ENCODE data around the gene PRKCA.

Gene PRKCA

DNA sequence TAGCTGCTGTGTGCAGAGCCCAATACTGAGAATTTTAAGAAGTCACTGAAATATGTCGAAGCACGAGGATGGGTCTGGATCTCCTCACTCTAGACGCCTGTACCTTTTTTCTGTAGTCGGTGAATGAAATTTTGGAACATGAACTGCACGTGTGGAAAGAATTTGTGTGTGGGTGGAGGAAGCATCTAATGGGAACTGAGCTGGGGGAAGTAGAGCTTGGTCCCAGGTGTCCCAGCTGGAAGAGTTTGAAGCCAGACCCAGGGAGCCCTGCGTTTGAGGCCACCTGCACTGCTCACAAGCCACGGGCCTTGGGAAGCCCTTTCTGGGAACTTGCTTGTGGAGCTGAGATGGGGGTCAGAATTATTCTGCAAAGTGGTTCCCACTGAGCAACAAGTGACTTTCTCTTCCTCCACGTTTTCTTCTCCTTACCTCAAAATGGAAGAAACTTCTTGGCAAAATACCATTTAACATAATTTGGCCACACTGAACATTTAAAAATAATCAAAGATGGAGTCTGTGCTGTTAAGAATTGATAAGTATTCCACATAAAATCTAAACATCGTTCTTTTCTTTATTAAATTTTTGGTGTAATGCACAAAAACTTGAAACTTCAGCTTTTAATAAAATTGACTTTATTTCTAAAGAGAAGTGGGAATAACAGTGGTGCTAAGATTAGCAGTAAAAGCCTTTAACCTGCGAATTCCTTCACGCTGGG is 163.8 kb downstream of the PRKCA start:
- TF ChIP-seq GATA2 (IDR thresholded peaks at IDR 0.05; ENCODE audit: low read depth, low read length) (no peak), GATA3 (IDR thresholded peaks at IDR 0.05; ENCODE audit: low read depth, low read length) (no peak)

DNA sequence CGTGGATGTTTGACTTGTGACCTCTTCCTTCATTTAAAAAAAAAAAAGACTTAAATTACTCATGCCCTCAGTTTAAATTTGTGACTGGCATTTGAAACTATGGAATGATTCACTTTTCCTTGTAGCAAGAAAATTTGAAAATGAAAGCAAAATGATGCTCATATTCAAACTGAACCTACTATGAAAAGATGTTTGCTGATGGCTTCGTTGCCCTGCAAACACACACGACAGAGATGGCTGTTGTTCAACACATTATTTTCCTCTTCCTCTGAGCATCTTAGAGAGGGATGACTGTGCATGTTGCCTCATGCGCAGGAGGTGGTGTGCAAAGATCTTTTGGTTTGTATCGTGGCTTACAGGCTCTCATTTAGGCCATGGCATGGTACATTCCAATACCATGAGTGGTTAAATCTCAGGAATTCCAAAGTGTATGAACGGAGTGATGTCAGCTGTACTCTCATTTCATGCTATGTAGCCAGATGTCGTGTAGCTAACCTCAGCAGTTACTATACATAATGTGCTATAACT is 164.5 kb downstream of the PRKCA start:
- TF ChIP-seq GATA3 (IDR thresholded peaks at IDR 0.05; ENCODE audit: low read depth, low read length) (no peak), GATA2 (IDR thresholded peaks at IDR 0.05; ENCODE audit: low read depth, low read length) (no peak)

DNA sequence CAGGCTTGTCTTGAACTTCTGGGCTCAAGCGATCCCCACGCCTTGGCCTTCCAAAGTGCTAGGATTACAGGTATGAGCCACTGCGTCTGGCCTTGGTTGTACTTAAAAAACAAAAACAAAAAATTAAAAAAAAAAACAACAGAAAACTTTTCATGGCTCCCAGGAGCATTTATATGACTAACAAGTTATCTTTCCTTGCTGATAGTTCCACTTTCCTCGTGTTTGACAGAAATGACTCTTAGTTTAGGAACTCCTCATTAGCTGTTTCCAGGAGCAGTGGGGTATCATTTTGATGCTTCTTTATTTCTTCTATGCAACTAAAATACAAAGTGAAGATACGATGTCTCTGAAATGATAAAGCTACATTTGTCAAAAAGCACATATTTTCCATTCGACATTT is 165.4 kb downstream of the PRKCA start:
- TF ChIP-seq GATA2 (IDR thresholded peaks at IDR 0.05; ENCODE audit: low read depth, low read length) = no peak
- TF ChIP-seq GATA3 (IDR thresholded peaks at IDR 0.05; ENCODE audit: low read depth, low read length) = no peak

DNA sequence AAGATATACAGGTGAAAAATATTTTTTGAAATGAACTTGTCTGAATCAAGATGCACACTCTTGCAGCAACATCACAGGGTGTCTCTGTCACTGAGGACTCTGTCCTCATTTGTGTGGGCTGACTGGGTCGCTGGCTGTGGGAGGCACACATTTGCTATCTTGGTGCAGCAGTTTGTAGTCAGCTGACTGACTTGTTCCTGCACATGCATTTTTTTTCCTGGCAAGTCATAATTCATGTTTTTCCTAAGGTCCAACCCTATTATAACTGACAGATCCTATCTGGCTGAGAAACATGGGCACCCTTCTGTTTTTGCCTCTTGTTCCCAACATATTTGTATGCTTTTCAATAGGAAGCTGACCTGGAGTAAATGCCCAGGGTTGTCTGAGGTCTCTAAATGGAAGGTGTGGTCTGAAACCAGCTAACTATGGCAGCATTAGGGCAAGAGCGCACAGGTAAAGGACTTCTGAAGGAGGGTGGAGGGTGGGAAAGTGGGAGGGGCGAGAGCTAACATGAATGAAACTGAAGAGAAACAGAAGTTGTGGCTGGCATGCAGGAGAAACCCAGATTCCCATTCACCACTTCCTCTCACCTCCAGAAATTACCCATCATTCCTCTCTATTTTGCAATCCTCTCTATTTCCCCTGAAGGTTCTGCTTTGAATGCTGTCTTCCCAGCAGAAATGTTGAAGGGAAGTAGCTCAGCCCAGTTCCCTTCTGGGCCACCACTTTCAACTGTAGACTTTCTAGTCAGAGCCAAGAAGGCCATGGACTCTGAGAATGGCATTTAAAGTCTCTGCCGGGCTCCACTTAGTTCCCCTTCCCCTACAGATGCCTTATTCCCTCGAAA is 166.1 kb downstream of the PRKCA start:
- TF ChIP-seq GATA3 (IDR thresholded peaks at IDR 0.05; ENCODE audit: low read depth, low read length) (no peak), GATA2 (IDR thresholded peaks at IDR 0.05; ENCODE audit: low read depth, low read length) (no peak)

DNA sequence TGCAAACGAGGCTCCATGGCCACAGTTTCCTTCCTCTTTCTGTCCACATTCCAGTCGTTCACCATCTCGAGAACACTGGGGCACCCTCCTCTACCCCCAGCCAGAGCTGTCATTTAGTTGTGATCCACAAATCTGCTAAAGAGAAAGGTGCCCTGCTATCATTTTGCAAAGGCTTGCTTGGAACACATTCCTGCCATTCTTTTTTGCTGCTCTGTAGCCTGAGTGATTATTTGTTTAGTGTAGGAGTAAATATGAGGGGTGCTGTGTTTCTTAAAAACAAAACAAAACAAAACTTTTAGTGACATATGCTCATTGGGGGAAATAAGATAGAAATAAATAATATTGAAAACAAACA is 166.7 kb downstream of the PRKCA start:
- no peak for TF ChIP-seq GATA3 (IDR thresholded peaks at IDR 0.05; ENCODE audit: low read depth, low read length)
- TF ChIP-seq GATA2 (IDR thresholded peaks at IDR 0.05; ENCODE audit: low read depth, low read length) = no peak

DNA sequence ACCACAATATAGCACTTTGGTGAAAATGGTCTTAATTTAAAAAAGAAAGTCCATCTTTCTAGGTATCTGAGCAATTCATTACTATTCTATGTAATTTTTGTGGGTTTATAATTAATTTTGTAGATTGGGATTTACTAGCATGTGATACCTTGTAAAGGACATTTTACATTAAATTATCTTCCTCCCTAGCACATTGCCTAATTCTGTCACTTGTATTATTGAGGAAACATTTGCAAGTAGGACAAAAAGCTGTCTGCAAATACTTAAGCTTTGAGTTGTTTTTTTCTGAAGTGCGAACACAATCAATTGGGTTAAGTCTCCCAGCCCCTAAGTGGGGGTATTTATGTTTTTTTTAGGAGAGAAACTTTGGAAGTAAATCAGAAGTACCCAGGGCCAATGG is 167.0 kb downstream of the PRKCA start:
- TF ChIP-seq GATA3 (IDR thresholded peaks at IDR 0.05; ENCODE audit: low read depth, low read length) (no peak), GATA2 (IDR thresholded peaks at IDR 0.05; ENCODE audit: low read depth, low read length) (no peak)

DNA sequence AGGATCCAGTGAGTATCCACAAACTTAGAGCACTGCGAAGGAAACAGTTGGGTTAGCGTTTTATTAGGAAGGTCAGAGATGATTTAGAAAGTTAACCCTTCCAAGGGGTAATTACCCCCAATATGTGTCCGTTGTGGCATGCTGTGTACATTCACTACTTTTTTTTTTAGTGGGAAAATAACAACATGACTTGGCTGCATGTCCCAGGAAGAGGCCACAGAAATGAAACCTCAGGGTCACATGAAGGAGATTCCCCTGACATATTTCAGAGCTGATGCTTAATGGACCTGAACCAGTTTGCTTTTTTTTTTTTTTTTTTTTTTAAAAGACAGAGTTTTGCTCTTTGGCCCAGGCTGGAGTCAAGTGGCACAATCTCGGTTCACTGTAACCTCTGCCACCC is 167.5 kb downstream of the PRKCA start:
- TF ChIP-seq GATA3 (IDR thresholded peaks at IDR 0.05; ENCODE audit: low read depth, low read length) (no peak), GATA2 (IDR thresholded peaks at IDR 0.05; ENCODE audit: low read depth, low read length) (no peak)

DNA sequence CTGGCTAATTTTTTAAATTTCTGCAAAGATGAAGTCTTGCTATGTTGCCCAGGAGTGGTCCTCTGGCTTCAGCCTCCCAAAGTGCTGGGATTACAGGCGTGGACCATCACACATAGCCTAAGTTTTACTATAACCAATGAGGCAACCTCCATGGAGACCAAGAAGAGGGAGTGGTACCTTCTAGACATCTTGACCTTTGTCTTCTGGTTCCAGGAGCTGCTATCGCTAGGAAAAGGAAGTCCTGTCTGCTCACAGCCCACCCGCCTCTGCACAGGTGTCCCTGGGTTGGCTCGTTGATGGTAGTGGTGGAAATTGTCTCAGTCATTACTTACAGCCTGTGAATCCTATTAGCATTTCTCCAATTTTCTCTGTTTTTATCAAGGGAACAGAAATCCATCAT is 169.7 kb downstream of the PRKCA start:
- TF ChIP-seq GATA2 (IDR thresholded peaks at IDR 0.05; ENCODE audit: low read depth, low read length) (no peak), GATA3 (IDR thresholded peaks at IDR 0.05; ENCODE audit: low read depth, low read length) (no peak)

DNA sequence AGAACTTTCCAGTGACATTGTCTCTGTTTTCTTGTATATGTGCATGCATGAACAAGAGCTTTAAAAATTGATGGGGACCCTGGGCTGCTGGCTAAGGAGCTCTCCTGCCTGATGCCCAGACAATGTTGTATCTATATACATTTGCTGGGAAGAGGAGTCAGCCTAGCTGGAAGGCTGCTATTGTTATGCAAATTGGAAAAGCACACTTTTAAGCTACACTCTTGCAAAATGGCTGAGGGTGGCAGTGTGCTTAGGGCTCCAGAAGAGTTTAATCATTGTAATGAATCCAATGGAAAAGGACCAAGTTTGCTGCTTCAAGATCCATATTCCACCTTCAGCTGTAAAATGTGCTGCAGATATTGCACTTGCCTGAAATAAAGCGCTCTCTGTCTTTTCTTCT is 171.8 kb downstream of the PRKCA start:
- no peak for TF ChIP-seq GATA3 (IDR thresholded peaks at IDR 0.05; ENCODE audit: low read depth, low read length)
- TF ChIP-seq GATA2 (IDR thresholded peaks at IDR 0.05; ENCODE audit: low read depth, low read length) = no peak

DNA sequence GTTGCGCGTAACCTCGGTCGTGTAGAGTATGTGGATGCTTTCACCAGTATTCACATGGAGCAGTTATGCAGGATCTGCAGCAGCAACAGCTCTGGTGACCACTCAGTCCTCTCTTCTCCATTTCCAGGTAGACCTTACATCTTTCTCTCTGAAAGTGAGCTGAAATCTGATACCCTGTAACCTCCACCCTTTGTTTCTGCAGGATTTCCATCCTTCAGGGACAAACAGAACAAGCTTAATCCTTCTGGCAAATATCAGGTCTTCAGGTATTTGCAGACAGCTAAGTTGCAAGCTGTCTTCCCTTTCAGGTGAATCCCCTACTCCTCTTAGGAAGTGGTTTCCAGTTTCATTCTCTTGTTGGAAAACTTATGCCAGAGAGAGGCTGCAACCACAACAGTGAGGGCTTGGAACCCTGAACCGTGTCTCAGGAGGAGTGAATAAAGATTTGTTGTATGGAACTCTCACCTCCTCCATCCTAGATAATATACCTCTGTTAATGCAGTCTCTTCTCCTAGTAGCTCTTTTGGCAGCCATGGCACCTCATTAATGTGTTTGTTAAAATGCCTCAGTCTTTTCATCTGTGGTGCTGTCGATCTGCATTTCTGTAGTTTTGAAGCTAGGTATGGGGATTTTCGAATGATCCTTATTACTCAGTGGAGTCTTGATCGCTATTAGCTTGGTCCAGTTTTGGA is 172.5 kb downstream of the PRKCA start:
- TF ChIP-seq GATA3 (IDR thresholded peaks at IDR 0.05; ENCODE audit: low read depth, low read length) (no peak), GATA2 (IDR thresholded peaks at IDR 0.05; ENCODE audit: low read depth, low read length) (no peak)

DNA sequence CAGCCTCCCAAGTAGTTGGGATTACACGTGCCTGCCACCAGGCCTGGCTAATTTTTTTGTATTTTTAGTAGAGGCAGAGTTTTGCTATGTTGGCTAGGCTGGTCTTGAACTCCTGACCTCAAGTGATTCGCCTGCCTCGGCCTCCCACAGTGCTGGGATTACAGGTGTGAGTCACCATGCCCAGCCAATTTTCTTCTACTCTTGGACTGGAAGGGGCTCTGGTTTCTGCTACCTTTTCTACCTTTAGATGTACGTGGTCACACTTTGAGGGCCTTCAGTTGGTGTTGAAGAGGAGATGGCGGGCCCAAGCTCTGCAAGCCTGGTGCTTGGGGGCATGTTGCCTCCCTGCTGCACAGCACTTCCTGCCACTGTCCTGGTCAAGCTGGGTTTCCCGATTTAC is 173.6 kb downstream of the PRKCA start:
- TF ChIP-seq GATA3 (IDR thresholded peaks at IDR 0.05; ENCODE audit: low read depth, low read length) (no peak), GATA2 (IDR thresholded peaks at IDR 0.05; ENCODE audit: low read depth, low read length) (no peak)

DNA sequence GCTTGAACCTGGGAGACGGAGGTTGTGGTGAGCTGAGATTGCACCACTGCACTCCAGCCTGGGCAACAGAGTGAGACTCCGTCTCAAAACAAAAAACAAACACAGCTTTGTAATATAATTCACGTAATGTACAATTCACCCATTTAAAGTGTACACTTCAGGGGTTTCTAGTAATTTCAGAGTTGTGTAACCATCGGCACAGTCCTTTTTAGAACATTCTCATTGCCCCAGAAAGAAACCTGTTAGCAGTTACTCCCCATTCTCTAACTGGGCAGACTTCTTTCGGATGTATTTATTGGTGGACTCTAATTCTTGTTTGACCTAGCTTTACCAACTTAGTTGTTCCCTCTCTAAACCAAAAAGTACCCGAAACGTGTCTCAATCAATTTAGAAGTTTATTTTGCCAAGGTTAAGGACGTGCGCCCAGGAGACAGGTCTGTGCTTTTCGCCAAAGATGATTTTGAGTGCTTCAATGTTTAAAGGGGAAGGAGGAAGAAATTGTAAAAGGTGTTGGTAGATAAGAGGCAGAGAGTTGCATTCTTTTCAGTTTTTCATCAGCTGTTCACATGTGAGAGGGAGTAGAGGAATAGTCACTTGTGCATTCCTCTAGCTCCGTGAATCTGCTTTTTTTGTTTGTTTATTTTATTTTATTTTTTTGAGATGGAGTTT is 175.3 kb downstream of the PRKCA start:
- TF ChIP-seq GATA3 (IDR thresholded peaks at IDR 0.05; ENCODE audit: low read depth, low read length) = no peak
- TF ChIP-seq GATA2 (IDR thresholded peaks at IDR 0.05; ENCODE audit: low read depth, low read length) = no peak

DNA sequence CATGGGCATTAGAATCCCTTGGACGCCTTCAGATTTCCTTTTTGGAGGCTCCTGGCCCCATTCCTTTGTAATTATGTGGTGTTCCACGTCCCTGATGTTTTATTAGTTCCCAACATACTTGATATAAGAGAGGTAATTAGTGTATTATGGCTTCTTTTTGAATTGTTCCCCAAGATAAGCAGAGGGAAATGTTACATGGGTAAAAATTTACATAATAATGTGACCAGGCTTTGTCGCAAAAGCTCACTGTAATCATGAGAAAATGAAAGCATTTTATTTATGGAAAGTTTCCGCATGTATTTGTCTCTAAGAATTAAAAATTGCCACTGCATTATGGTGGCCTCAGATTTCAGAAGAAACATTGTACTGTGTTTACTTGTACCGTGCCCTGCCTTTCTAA is 177.8 kb downstream of the PRKCA start:
- TF ChIP-seq GATA2 (IDR thresholded peaks at IDR 0.05; ENCODE audit: low read depth, low read length) = no peak

DNA sequence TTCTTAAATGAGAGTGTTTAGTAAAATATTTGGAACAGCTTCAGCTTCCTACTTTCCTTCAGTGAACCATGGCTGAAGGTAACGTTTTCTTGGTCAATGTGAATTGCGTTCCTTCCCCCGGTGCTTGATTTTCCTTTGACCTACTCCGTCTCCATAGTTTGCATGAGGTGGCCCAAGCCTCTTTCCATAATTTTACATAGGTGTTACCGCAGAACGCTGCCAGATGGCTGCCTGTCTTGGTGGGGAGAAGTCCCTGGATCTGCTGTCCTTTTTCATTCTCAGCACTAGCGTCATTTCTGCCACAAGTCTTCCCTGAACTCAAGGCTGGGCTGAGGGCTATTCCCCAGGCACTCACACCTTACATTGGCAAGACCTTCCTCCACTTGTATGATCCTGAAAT is 178.4 kb downstream of the PRKCA start:
- TF ChIP-seq GATA2 (IDR thresholded peaks at IDR 0.05; ENCODE audit: low read depth, low read length) = no peak
- TF ChIP-seq GATA3 (IDR thresholded peaks at IDR 0.05; ENCODE audit: low read depth, low read length) = no peak

Measured in SH-SY5Y (cell line).